HepG2 (cell line): ENCODE measurements around the gene DLX4. TPM values are rescaled to one million over a fixed set of nuclear protein-coding genes. Genes with fewer than 3 reads are reported as not detected.

Source experiments
- ATAC-seq: fragments of 200-7000 bp; cut with Tn5 transposase; 3 replicates; pipeline ENCODE4 v1.9.1; 2020; ENCODE audit warnings: mild to moderate bottlenecking, moderate library complexity
- BruUV-seq: library from RNA; stranded (reverse); fragments of 400-500 nt; replicated peaks from 2 replicates; lab custom pipeline; 2021; lab: Mats Ljungman, UMichigan
- CTCF ChIA-PET: fragments of 300-600 bp; formaldehyde crosslinking; extraction: SDS; loops from one replicate; lab custom pipeline; 2021; ENCODE audit warnings: low total read pairs, inconsistent platforms, low intra/inter-chr PET ratio; lab: Yijun Ruan, JAX
- POLR2A ChIA-PET: fragments of 350-600 bp; sonication (Branson Sonifier 250); formaldehyde crosslinking; loops from one replicate; lab custom pipeline; 2020; ENCODE audit warnings: antibody characterized with exemption, inconsistent platforms; lab: Yijun Ruan, JAX
- DNase-seq: peaks from one replicate; pipeline ENCODE4 v3.0.0-alpha.2; 2015; ENCODE audit warnings: low spot score
- FAIRE-seq: peaks from 3 replicates; lab custom pipeline; 2011; peaks lifted over from hg19 to GRCh38; lab: Jason Lieb, UNC
- H2AFZ ChIP-seq: one replicate; pipeline ENCODE4 v1.6.1; 2011; ENCODE audit warnings: low read length, inconsistent platforms
- H3K27ac ChIP-seq: fragments of 300-600 bp; 3 replicates; pipeline ENCODE4 v1.8.0; 2011; ENCODE audit warnings: mixed run types, mild to moderate bottlenecking, mixed read lengths, low read length, inconsistent platforms; ENCODE audit not compliant: insufficient read depth; ENCODE audit errors: extremely low read length
- H3K27me3 ChIP-seq, 2 experiments: fragments of 200-600 bp in 1 of 2; 2 replicates in 1 of 2; 3 replicates in 1 of 2; pipeline versions ENCODE4 v1.6.0 to v1.8.0; 2011; ENCODE audit warnings: low read length in 2 of 2, mild to moderate bottlenecking in 2 of 2, moderate library complexity in 2 of 2, inconsistent platforms in 1 of 2; ENCODE audit not compliant: insufficient read depth in 2 of 2, control insufficient read depth in 1 of 2
- H3K36me3 ChIP-seq, 2 experiments: fragments of 200-600 bp in 1 of 2; replicated peaks in 1 of 2; 2 replicates in 1 of 2; 3 replicates in 1 of 2; pipeline versions ENCODE4 v1.5.1 to v1.8.0; 2011; ENCODE audit warnings: low read length in 2 of 2, inconsistent platforms in 1 of 2; ENCODE audit not compliant: insufficient read depth in 2 of 2, control insufficient read depth in 1 of 2
- H3K4me1 ChIP-seq: 2 replicates; pipeline ENCODE4 v1.5.1; 2012; ENCODE audit warnings: low read length, inconsistent platforms; ENCODE audit not compliant: insufficient read depth
- H3K4me2 ChIP-seq: 2 replicates; pipeline ENCODE4 v1.6.0; 2011; ENCODE audit warnings: low read depth, low read length, inconsistent platforms
- H3K4me3 ChIP-seq, 3 experiments: fragments of 200-600 bp in 1 of 3; sonication (generic), shearing (Covaris generic) in 1 of 3; replicated peaks in 1 of 3; 2 replicates each; pipeline ENCODE4 v1.5.1; 2011 to 2016; ENCODE audit warnings: low read length in 3 of 3, inconsistent platforms in 2 of 3, low read depth in 2 of 3, mild to moderate bottlenecking in 2 of 3, control low read depth in 1 of 3, mixed read lengths in 1 of 3; ENCODE audit not compliant: insufficient read depth in 1 of 3
- H3K79me2 ChIP-seq: one replicate; pipeline ENCODE4 v1.6.1; 2011; ENCODE audit warnings: low read length, inconsistent platforms; ENCODE audit not compliant: insufficient read depth
- H3K9ac ChIP-seq: 2 replicates; pipeline ENCODE4 v1.6.0; 2011; ENCODE audit warnings: mild to moderate bottlenecking, low read depth, low read length, inconsistent platforms; ENCODE audit not compliant: insufficient read depth
- H3K9me3 ChIP-seq: 2 replicates; pipeline ENCODE4 v1.5.1; 2012; ENCODE audit warnings: mild to moderate bottlenecking, low read length
- H4K20me1 ChIP-seq: 2 replicates; pipeline ENCODE4 v1.6.0; 2011; ENCODE audit warnings: inconsistent platforms, mild to moderate bottlenecking, low read length, moderate library complexity; ENCODE audit not compliant: insufficient read depth
- AKAP8 ChIP-seq: sonication (generic); formaldehyde crosslinking; IDR thresholded peaks from 2 replicates; pipeline ENCODE4 v1.5.1; 2020; ENCODE audit warnings: mild to moderate bottlenecking, missing genetic modification reagents
- BORCS8-MEF2B ChIP-seq: sonication (generic); formaldehyde crosslinking; IDR thresholded peaks from 2 replicates; pipeline ENCODE4 v1.8.0; 2022; ENCODE audit warnings: mild to moderate bottlenecking, missing genetic modification reagents
- CBX2 ChIP-seq, 2 experiments: fragments of 200-600 bp in 1 of 2; sonication (generic); formaldehyde crosslinking in 1 of 2; IDR thresholded peaks; 2 replicates each; pipeline versions ENCODE4 v1.7.0 to v1.8.1; 2018 to 2022; ENCODE audit warnings: low read depth in 2 of 2, low read length in 1 of 2, mild to moderate bottlenecking in 1 of 2, missing genetic modification reagents in 1 of 2
- HHEX ChIP-seq: IDR thresholded peaks from 2 replicates; pipeline ENCODE4 v1.6.1; 2016; ENCODE audit warnings: control low read depth
- HNRNPH1 ChIP-seq: fragments of 200-400 bp; formaldehyde crosslinking; optimal IDR thresholded peaks from 2 replicates; pipeline ENCODE3; 2017; ENCODE audit warnings: mild to moderate bottlenecking, low read depth, low read length
- LCORL ChIP-seq, 2 experiments: fragments of 450-650 bp in 1 of 2; sonication (generic) in 1 of 2; formaldehyde crosslinking in 1 of 2; IDR thresholded peaks; 2 replicates each; pipeline versions ENCODE4 v1.5.0 to v1.6.1; 2017 to 2020; ENCODE audit warnings: antibody characterized with exemption in 1 of 2, missing genetic modification reagents in 1 of 2
- MAFK ChIP-seq, 2 experiments: IDR thresholded peaks in 1 of 2; conservative IDR thresholded peaks in 1 of 2; 2 replicates each; pipeline ENCODE4 v1.6.1; 2011; ENCODE audit warnings: improper control_type of control experiment in 2 of 2, low read length in 2 of 2
- MNT ChIP-seq: fragments of 450-650 bp; IDR thresholded peaks from 2 replicates; pipeline ENCODE4 v1.6.1; 2016
- NFE2L2 ChIP-seq: fragments of 150-350 bp; IDR thresholded peaks from 2 replicates; pipeline ENCODE4 v1.6.1; 2014; ENCODE audit warnings: low read length
- NONO ChIP-seq, 2 experiments: fragments of 450-650 bp in 1 of 2; sonication (generic) in 1 of 2; formaldehyde crosslinking in 1 of 2; IDR thresholded peaks in 1 of 2; conservative IDR thresholded peaks in 1 of 2; 2 replicates each; pipeline versions ENCODE4 v1.6.1 to v1.8.0; 2017 to 2022; ENCODE audit warnings: mild to moderate bottlenecking in 1 of 2, missing genetic modification reagents in 1 of 2, moderate library complexity in 1 of 2
- ZBTB3 ChIP-seq: sonication (generic); formaldehyde crosslinking; IDR thresholded peaks from 2 replicates; pipeline ENCODE4 v1.4.0; 2020; ENCODE audit warnings: low read depth, mild to moderate bottlenecking, moderate library complexity, missing genetic modification reagents, borderline replicate concordance
- ZMAT3 ChIP-seq: sonication (generic); formaldehyde crosslinking; conservative IDR thresholded peaks from 2 replicates; pipeline ENCODE4 v1.7.0; 2021; ENCODE audit warnings: missing genetic modification reagents
- ZNF121 ChIP-seq: sonication (generic); formaldehyde crosslinking; IDR thresholded peaks from 2 replicates; pipeline ENCODE4 v1.5.0; 2020; ENCODE audit warnings: mild to moderate bottlenecking, missing genetic modification reagents
- ZNF362 ChIP-seq: sonication (generic); formaldehyde crosslinking; IDR thresholded peaks from 2 replicates; pipeline ENCODE4 v1.4.0; 2020; ENCODE audit warnings: missing genetic modification reagents, mild to moderate bottlenecking, borderline replicate concordance
- ZNF441 ChIP-seq: sonication (generic); formaldehyde crosslinking; IDR thresholded peaks from 2 replicates; pipeline ENCODE4 v1.7.0; 2021; ENCODE audit warnings: missing genetic modification reagents, borderline replicate concordance
- ZNF510 ChIP-seq: sonication (generic); formaldehyde crosslinking; IDR thresholded peaks from 2 replicates; pipeline ENCODE4 v1.4.0; 2020; ENCODE audit warnings: low read depth, mild to moderate bottlenecking, missing genetic modification reagents
- ZNF589 ChIP-seq: sonication (generic); formaldehyde crosslinking; conservative IDR thresholded peaks from 2 replicates; pipeline ENCODE4 v1.8.0; 2022; ENCODE audit warnings: mild to moderate bottlenecking, moderate library complexity, missing genetic modification reagents
- ZNF639 ChIP-seq: conservative IDR thresholded peaks from 2 replicates; pipeline ENCODE4 v1.6.1; 2018; ENCODE audit warnings: missing genetic modification reagents
- ZNF672 ChIP-seq: sonication (generic); formaldehyde crosslinking; IDR thresholded peaks from 2 replicates; pipeline ENCODE4 v1.8.1; 2022; ENCODE audit warnings: missing genetic modification reagents
- ZNF782 ChIP-seq: sonication (generic); formaldehyde crosslinking; IDR thresholded peaks from 2 replicates; pipeline ENCODE4 v1.4.0; 2020; ENCODE audit warnings: missing genetic modification reagents, mild to moderate bottlenecking, borderline replicate concordance
- WGBS: methylation state at CpG from one replicate; pipeline ENCODE4 v1.1.6; 2017; ENCODE audit warnings: low lambda C conversion rate; 5-methylcytosine and 5-hydroxymethylcytosine counted together
- in situ Hi-C: cut with HindIII; loops from 2 replicates; pipeline ENCODE4 v1.10.0; 2017; ENCODE audit warnings: low pct_unique_long_range_greater_than_20kb; ENCODE audit not compliant: extremely low pct_ligation_motif_present
- intact Hi-C: fragments of 100-400 bp; cut with micrococcal nuclease; formaldehyde crosslinking; loops from one replicate; pipeline ENCODE4 v1.10.0; 2022; ENCODE audit not compliant: unreplicated experiment
- polyA plus RNA-seq, 8 experiments: library from polyadenylated mRNA; depleted of rRNA in 3 of 8; stranded (reverse) in 7 of 8; unstranded in 1 of 8; fragments of >200 nt; fragmentation: Illumina TruSeq in 4 of 8; extraction: Trizol in 4 of 8; gene quantifications; 2 replicates each; pipeline versions ENCODE4 v1.2.1 to v1.2.3, GENCODE V29; 2011 to 2016; ENCODE audit warnings: low read depth in 4 of 8, missing spikeins in 1 of 8, mixed read lengths in 1 of 8; ENCODE audit not compliant: insufficient read depth in 1 of 8
- total RNA-seq, 5 experiments: library from RNA; depleted of rRNA; stranded (reverse); fragments of >200 nt; fragmentation: Illumina TruSeq; extraction: Trizol; gene quantifications; 2 replicates each; pipeline ENCODE4 v1.2.3, GENCODE V29; 2016; ENCODE audit warnings: low read depth in 1 of 5

Gene DLX4
- total and polyA plus RNA-seq, 2 of the 13 experiments (the other 11 are each of a cell fraction or from before 2014, with no cell fraction given) = 0.55 to 2.3 TPM

GRCh38 chr17:49967621-49968404, 1.2 kb upstream of the DLX4 start:
- in situ Hi-C loops (no loop called here), intact Hi-C loops (no loop called here)
- BruUV-seq = no TSS peak
- DNase-seq (no peak), FAIRE-seq (peak; percentile 32), ATAC-seq (no peak)
- no peak overlapping the region for H2AFZ ChIP-seq
- peaks cover 4% of the 10 kb centered on the region; the same call in 1 of the 2 replicates for H4K20me1 ChIP-seq
- POLR2A ChIA-PET = no interaction called here
- peak overlapping the region; percentile 97 for H3K4me2 ChIP-seq
- peaks cover 44 to 96% of the 10 kb centered on the region in 2 experiments for H3K27me3 ChIP-seq
- H3K9ac ChIP-seq = no peak overlapping the region
- H3K9me3 ChIP-seq = no peaks in the 10 kb centered on the region
- H3K4me1 ChIP-seq = peaks cover 45% of the 10 kb centered on the region
- no peaks in the 10 kb centered on the region for H3K79me2 ChIP-seq
- WGBS = 24% methylated on average over 10 of the region's 10 CpGs
- H3K27ac ChIP-seq = no peak overlapping the region
- peak overlapping the region; percentile 54 to 80 (median 60); a peak in 5 of 6 replicates for H3K4me3 ChIP-seq
- no peaks in the 10 kb centered on the region for H3K36me3 ChIP-seq
- CTCF ChIA-PET = interaction anchor here (0.8 kb wide), 1 partner anchor 107 kb away, joined by 3 read pairs; no protein-coding TSS in a partner anchor
- TF ChIP-seq LCORL (IDR thresholded peaks at IDR 0.05) (no peak), LCORL (CRISPR knock-in tag; IDR thresholded peaks at IDR 0.05) (no peak), ZNF510 (CRISPR knock-in tag) (0 out of 2 replicates have a peak, but pooled peaks have one; percentile 4), ZNF672 (CRISPR knock-in tag) (0 out of 2 replicates have a peak, but pooled peaks have one; percentile 43), NFE2L2 (no peak), HHEX (CRISPR knock-in tag) (no peak), CBX2 (IDR thresholded peaks at IDR 0.05; ENCODE audit: low read depth, low read length) (no peak), CBX2 (CRISPR knock-in tag; IDR thresholded peaks at IDR 0.05; ENCODE audit: low read depth) (no peak), MNT (peak; percentile 96), ZNF441 (CRISPR knock-in tag) (0 out of 2 replicates have a peak, but pooled peaks have one; percentile 65), MAFK (conservative IDR thresholded peaks at IDR 0.05 in 1 of 2, IDR thresholded peaks at IDR 0.05 in 1 of 2; ENCODE audit: low read length in 2 of 2) (no peak), BORCS8-MEF2B (CRISPR knock-in tag) (no peak), NONO (IDR thresholded peaks at IDR 0.05) (no peak), NONO (CRISPR knock-in tag; conservative IDR thresholded peaks at IDR 0.05) (peak; percentile 32; the same call in 1 of the 2 replicates), AKAP8 (CRISPR knock-in tag) (no peak), ZNF362 (no peak), ZBTB3 (CRISPR knock-in tag) (no peak), ZNF639 (CRISPR knock-in tag) (no peak), ZNF589 (CRISPR knock-in tag) (0 out of 2 replicates have a peak, but pooled peaks have one; percentile 23), ZNF782 (CRISPR knock-in tag) (no peak), HNRNPH1 (no peak), ZNF121 (no peak), ZMAT3 (no peak)
